Measurements from ENCODE around the gene UBXN10. TPM values are rescaled to one million over a fixed set of nuclear protein-coding genes. Genes with fewer than 3 reads are reported as not detected.

UBXN10 gene
- total and polyA plus RNA-seq, 2 of the 4 experiments (the other 2 are of a cell fraction), result not detected

GRCh38 chr1:20194224-20194623, 8.3 kb downstream of the UBXN10 start:
- Histone ChIP-seq H3K9ac (ENCODE audit: low read depth, low read length) (no peak overlapping the region), H3K36me3 (ENCODE audit: control insufficient read depth, insufficient read depth, low read length) (no peaks in the 10 kb centered on the region), H3K4ac (ENCODE audit: low read depth, low read length) (no peak overlapping the region), H3K4me3 (ENCODE audit: insufficient read depth, low read depth, low read length) (no peak overlapping the region), H3K79me1 (ENCODE audit: low read depth in 1 of 2, low read length in 2 of 2) (no peaks in the 10 kb centered on the region), H2BK15ac (ENCODE audit: low read depth, low read length) (no peak overlapping the region), H3K27me3 (ENCODE audit: control insufficient read depth, insufficient read depth, low read length) (peaks cover 35% of the 10 kb centered on the region), H2BK5ac (ENCODE audit: low read depth, low read length, poor library complexity, severe bottlenecking) (no peak overlapping the region), H3K18ac (ENCODE audit: low read depth, low read length) (no peak overlapping the region), H3K23ac (ENCODE audit: low read depth, low read length) (no peak overlapping the region), H2AK5ac (ENCODE audit: low read depth, low read length) (no peak overlapping the region), H3K56ac (ENCODE audit: extremely low read depth, insufficient read depth, low read length) (no peak overlapping the region), H4K8ac (ENCODE audit: low read depth in 2 of 2, low read length in 2 of 2) (no peak overlapping the region), H4K5ac (ENCODE audit: low read depth, low read length) (no peak overlapping the region), H2AK9ac (replicated peaks; ENCODE audit: low read depth, low read length, poor library complexity) (no peak overlapping the region), H3K14ac (replicated peaks; ENCODE audit: low read depth, low read length) (no peak overlapping the region), H2BK120ac (ENCODE audit: low read depth, low read length) (no peak overlapping the region), H3K4me1 (ENCODE audit: control insufficient read depth, insufficient read depth, low read length) (no peaks in the 10 kb centered on the region), H3K27ac (ENCODE audit: insufficient read depth, low read length) (no peak overlapping the region), H3K9me1 (ENCODE audit: insufficient read depth, low read length) (no peaks in the 10 kb centered on the region), H2AFZ (replicated peaks; ENCODE audit: low read length, poor library complexity) (no peak overlapping the region), H3K4me2 (ENCODE audit: low read depth, low read length) (no peak overlapping the region), H3K9me3 (ENCODE audit: control insufficient read depth, insufficient read depth, low read length) (no peaks in the 10 kb centered on the region), H4K20me1 (ENCODE audit: insufficient read depth, low read length) (no peaks in the 10 kb centered on the region), H4K91ac (ENCODE audit: insufficient read depth, low read depth, low read length) (no peak overlapping the region), H2BK20ac (ENCODE audit: low read depth, low read length) (no peak overlapping the region)
- in situ Hi-C loops (cut with MboI; ENCODE audit: low sequenced_read_pairs), result no loop called here
- intact Hi-C loops (cut with micrococcal nuclease), result no loop called here
- WGBS, 2 experiments (ENCODE audit: extremely low coverage in 2 of 2, insufficient read length in 1 of 2), result 80% methylated on average over 1 of the region's 2 CpGs; no CpG with 5 or more reads in 1 of the 2 experiments
- TF ChIP-seq MXI1 (IDR thresholded peaks at IDR 0.05; ENCODE audit: borderline replicate concordance, low read depth, low read length) (no peak), RFX5 (IDR thresholded peaks at IDR 0.05; ENCODE audit: low read depth, low read length) (no peak), CHD1 (IDR thresholded peaks at IDR 0.05; ENCODE audit: low read depth, low read length) (no peak), USF2 (IDR thresholded peaks at IDR 0.05; ENCODE audit: low read depth, low read length) (no peak), MAFK (IDR thresholded peaks at IDR 0.05; ENCODE audit: low read depth, low read length) (no peak), RCOR1 (IDR thresholded peaks at IDR 0.05; ENCODE audit: insufficient replicate concordance, low read length) (no peak)
- ATAC-seq (ENCODE audit: low read depth) (no peak), DNase-seq (no peak)
- BruUV-seq (replicated peaks), result no TSS peak
- POLR2A ChIA-PET (ENCODE audit: unreplicated experiment), result no interaction called here
- CTCF ChIA-PET, result no interaction called here
- dilution Hi-C loops (cut with HindIII; ENCODE audit: low sequenced_read_pairs, unreplicated experiment), result no loop called here

All from IMR-90 (cell line).